DOHH2 (cell line): ENCODE data around the gene EXOC3.
"Not testable (repeated sequence)": the region's sequence is repeated elsewhere in the genome, so short reads cannot be mapped to it uniquely, and the experiment has no call there.

Source experiments
- EZH2phosphoT487 ChIP-seq: fragments of 200-600 bp; sonication (generic); IDR thresholded peaks from 2 replicates; pipeline ENCODE4 v1.6.1; 2017; ENCODE audit warnings: borderline replicate concordance, mild to moderate bottlenecking, antibody characterized with exemption, low read length, moderate library complexity, mixed read lengths
- TF ChIP-seq, protein P1 (sequence below): fragments of 200-600 bp; sonication (generic); IDR thresholded peaks from one replicate; pipeline ENCODE4 v1.5.1; 2014; ENCODE audit warnings: antibody characterized with exemption, mild to moderate bottlenecking, low read depth, low read length; ENCODE audit not compliant: poor library complexity, severe bottlenecking

DNA sequence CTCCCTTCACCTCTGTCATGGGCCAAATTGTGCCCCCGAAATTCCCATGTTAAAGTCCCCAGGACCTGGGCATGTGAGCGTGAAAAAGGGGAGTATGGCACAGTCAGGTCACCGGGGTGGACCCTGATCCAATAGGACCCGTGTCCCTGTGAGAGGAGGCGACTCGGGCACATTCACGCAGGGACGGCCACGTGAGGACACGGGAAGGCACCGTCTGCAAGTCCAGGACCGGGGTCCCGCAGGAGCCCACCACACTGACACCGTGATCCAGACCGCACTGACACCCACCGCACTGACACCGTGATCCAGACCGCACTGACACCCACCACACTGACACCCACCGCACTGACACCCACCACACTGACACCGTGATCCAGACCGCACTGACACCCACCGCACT, 43.6 kb downstream of the EXOC3 start:
- TF ChIP-seq, protein P1, sequence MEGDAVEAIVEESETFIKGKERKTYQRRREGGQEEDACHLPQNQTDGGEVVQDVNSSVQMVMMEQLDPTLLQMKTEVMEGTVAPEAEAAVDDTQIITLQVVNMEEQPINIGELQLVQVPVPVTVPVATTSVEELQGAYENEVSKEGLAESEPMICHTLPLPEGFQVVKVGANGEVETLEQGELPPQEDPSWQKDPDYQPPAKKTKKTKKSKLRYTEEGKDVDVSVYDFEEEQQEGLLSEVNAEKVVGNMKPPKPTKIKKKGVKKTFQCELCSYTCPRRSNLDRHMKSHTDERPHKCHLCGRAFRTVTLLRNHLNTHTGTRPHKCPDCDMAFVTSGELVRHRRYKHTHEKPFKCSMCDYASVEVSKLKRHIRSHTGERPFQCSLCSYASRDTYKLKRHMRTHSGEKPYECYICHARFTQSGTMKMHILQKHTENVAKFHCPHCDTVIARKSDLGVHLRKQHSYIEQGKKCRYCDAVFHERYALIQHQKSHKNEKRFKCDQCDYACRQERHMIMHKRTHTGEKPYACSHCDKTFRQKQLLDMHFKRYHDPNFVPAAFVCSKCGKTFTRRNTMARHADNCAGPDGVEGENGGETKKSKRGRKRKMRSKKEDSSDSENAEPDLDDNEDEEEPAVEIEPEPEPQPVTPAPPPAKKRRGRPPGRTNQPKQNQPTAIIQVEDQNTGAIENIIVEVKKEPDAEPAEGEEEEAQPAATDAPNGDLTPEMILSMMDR = not testable (repeated sequence)
- not testable (repeated sequence) for TF ChIP-seq EZH2phosphoT487
